Measurements from ENCODE around the gene LOXL1. TPM values are rescaled to one million over a fixed set of nuclear protein-coding genes. Genes with fewer than 3 reads are reported as not detected.

LOXL1 gene
- total RNA-seq, 4 donors from 2014 or later = 4.9 to 11.2 (median 5.7) TPM

GRCh38 chr15:73964736-73965093 lies 38.5 kb downstream of the LOXL1 start:
- DNase-seq (peak; percentile 37 to 67), ATAC-seq (peak; percentile 65 to 95)
- Histone ChIP-seq H3K9me3 (no peaks in the 10 kb centered on the region), H3K27ac (no peak overlapping the region), H3K4me3 (no peak overlapping the region), H3K4me1 (no peaks in the 10 kb centered on the region), H3K36me3 (no peaks in the 10 kb centered on the region), H3K27me3 (peaks cover 0 to 5% (median 0%) of the 10 kb centered on the region in 3 donors)
- in situ Hi-C loops (cut with MboI; ENCODE audit: low sequenced_read_pairs in 4 of 4) = loop anchor here in 1 of 4 donors (25.0 kb wide), 1 partner anchor 348 kb away; no protein-coding TSS in a partner anchor
- TF ChIP-seq POLR2A (IDR thresholded peaks at IDR 0.05) (no peak), CTCF (IDR thresholded peaks at IDR 0.05 in 4 of 5, conservative IDR thresholded peaks at IDR 0.05 in 1 of 5) (peak; percentile 75 to 95 (median 89))
- intact Hi-C loops (cut with DNase I; ENCODE audit: low total_unique reads) = loop anchor here (1.0 kb wide), 1 partner anchor 13 kb away; no protein-coding TSS in a partner anchor

GRCh38 chr15:73965094-73965757 lies 39.0 kb downstream of the LOXL1 start:
- H3K9me3 ChIP-seq = no peaks in the 10 kb centered on the region
- no peak overlapping the region for H3K4me3 ChIP-seq
- DNase-seq = no peak
- no peaks in the 10 kb centered on the region for H3K4me1 ChIP-seq
- intact Hi-C loops (cut with DNase I; ENCODE audit: low total_unique reads) (no loop called here), in situ Hi-C loops (cut with MboI; ENCODE audit: low sequenced_read_pairs in 4 of 4) (loop anchor here in 1 of 4 donors (25.0 kb wide), 1 partner anchor 347 kb away; no protein-coding TSS in a partner anchor)
- no peaks in the 10 kb centered on the region for H3K36me3 ChIP-seq
- H3K27me3 ChIP-seq = peaks cover 0 to 5% (median 0%) of the 10 kb centered on the region in 3 donors
- TF ChIP-seq POLR2A (IDR thresholded peaks at IDR 0.05) (no peak), CTCF (IDR thresholded peaks at IDR 0.05 in 4 of 5, conservative IDR thresholded peaks at IDR 0.05 in 1 of 5) (peak in 2 of 5 experiments; percentile 0 to 12)
- no peak for ATAC-seq
- no peak overlapping the region for H3K27ac ChIP-seq

GRCh38 chr15:73965758-73966113 lies 39.5 kb downstream of the LOXL1 start:
- no peak for ATAC-seq
- Histone ChIP-seq H3K9me3 (no peaks in the 10 kb centered on the region), H3K36me3 (no peaks in the 10 kb centered on the region), H3K4me1 (no peaks in the 10 kb centered on the region), H3K27me3 (peaks cover 0 to 5% (median 0%) of the 10 kb centered on the region in 3 donors), H3K27ac (no peak overlapping the region), H3K4me3 (no peak overlapping the region)
- TF ChIP-seq CTCF (IDR thresholded peaks at IDR 0.05 in 4 of 5, conservative IDR thresholded peaks at IDR 0.05 in 1 of 5) = no peak
- TF ChIP-seq POLR2A (IDR thresholded peaks at IDR 0.05) = no peak
- DNase-seq = no peak
- intact Hi-C loops (cut with DNase I; ENCODE audit: low total_unique reads) = no loop called here
- in situ Hi-C loops (cut with MboI; ENCODE audit: low sequenced_read_pairs in 4 of 4) = loop anchor here in 1 of 4 donors (25.0 kb wide), 1 partner anchor 347 kb away; no protein-coding TSS in a partner anchor

- Histone ChIP-seq H3K27ac (no peak overlapping the region), H3K4me1 (peaks cover 0 to 3% of the 10 kb centered on the region in 2 donors), H3K4me3 (no peak overlapping the region), H3K27me3 (peaks cover 0 to 5% (median 0%) of the 10 kb centered on the region in 3 donors), H3K36me3 (no peaks in the 10 kb centered on the region), H3K9me3 (no peaks in the 10 kb centered on the region)
- ATAC-seq (no peak), DNase-seq (no peak)
- in situ Hi-C loops (cut with MboI; ENCODE audit: low sequenced_read_pairs in 4 of 4) (loop anchor here in 1 of 4 donors (25.0 kb wide), 1 partner anchor 344 kb away; no protein-coding TSS in a partner anchor), intact Hi-C loops (cut with DNase I; ENCODE audit: low total_unique reads) (no loop called here)
- no peak for TF ChIP-seq CTCF (IDR thresholded peaks at IDR 0.05 in 4 of 5, conservative IDR thresholded peaks at IDR 0.05 in 1 of 5)
- TF ChIP-seq POLR2A (IDR thresholded peaks at IDR 0.05) = no peak
Observed at GRCh38 chr15:73968461-73968860, 42.2 kb downstream of the LOXL1 start.
